DMS53 treated with DMSO at 0.1 percent for 48 hours (cell line): ENCODE results near the gene ABLIM3.
A peak's percentile ranks its signal among the peaks of the same experiment; 100 is the strongest.

ENCODE experiments used
- DNase-seq: peaks from one replicate; lab custom pipeline; 2025; ENCODE audit not compliant: unreplicated experiment; lab: John Stamatoyannopoulos, UW

The ABLIM3 gene

DNA sequence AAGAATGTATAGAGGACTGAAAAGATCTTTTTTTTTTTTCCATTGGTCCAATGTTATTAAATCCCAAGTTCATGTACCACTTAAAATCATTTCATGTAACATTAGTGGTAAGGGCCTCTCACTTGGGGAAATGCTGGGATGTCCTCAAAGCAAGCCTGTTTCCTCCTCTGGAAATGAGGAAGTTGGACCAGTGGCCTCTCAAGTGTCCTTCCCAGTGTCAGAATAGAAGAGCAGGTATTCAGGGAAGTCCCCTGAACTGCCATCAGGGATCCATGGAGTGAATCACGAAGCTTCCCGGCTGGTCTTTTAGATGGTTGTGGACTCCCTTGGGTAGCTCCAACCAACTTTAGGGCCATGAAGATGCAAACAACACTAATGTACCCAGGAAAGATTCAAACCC lies 75.2 kb downstream of the ABLIM3 start:
- no peak for DNase-seq

DNA sequence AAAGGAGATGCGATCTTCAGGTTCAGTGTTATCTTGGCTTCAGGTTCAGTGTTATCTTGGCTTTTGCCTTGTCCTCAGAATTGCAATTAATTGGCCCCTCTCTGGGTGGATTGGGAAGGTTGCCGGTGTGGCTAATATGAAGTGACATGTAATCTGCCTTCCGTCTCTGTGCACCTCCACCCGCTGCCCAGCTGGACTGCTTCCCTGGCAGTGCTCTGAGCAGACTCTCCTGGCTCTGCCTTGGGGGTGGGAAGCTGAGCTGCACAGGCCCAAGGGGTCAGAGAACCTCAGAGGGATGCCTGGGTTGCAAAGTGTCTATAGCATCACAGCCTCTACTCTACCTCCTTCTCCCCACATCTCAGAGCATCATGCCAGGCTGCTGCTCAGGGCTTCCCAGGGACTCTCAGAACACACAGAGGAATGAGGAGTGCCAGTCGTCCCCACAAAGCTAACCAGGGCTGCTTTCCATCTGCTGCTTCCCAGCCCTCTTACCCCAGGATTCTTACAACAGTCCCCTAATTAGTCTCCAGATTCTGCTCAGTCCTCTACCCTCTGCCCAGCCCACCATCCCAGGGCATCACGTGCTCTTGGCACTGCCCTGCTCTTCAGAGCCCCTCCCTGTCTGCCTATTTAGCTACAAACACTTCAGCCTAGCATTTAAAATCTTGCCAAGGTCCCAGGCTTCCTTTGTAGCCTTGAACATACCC lies 76.0 kb downstream of the ABLIM3 start:
- no peak for DNase-seq

- no peak for DNase-seq
Measured at GRCh38 chr5:149217803-149218155, 76.5 kb downstream of the ABLIM3 start.

- no peak for DNase-seq
Measured at GRCh38 chr5:149219584-149219983, 78.3 kb downstream of the ABLIM3 start.

- DNase-seq = no peak
Measured at GRCh38 chr5:149220750-149221149, 79.5 kb downstream of the ABLIM3 start.

- DNase-seq = no peak
Measured at GRCh38 chr5:149221326-149221725, 80.0 kb downstream of the ABLIM3 start.

DNA sequence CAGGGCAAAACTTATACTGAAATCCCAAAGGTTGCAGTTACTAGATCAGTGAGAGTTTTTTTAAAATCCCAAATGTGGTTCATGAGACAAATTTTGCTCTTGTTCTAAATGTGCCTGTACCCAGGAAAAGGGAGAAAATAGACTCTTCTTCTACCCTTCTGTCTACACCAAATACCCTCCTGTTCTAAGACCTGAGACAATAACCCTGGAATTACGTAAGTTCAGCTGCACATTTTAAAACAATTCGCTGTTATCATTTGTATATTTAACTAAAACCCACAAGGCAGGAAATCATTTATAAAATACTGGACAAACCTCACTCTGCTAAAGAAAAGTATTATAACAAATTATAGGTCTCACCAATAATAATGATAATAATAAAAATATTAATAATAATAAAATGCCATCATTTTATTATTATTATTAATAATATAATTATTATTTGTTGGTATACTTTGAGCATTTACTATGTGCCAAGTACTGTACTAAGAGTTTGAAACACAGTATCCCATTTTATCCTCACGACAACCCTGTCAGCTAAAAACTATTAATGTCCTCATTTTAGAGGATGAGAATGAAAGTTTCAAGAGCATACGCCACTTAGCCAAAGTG lies 80.5 kb downstream of the ABLIM3 start:
- no peak for DNase-seq

DNA sequence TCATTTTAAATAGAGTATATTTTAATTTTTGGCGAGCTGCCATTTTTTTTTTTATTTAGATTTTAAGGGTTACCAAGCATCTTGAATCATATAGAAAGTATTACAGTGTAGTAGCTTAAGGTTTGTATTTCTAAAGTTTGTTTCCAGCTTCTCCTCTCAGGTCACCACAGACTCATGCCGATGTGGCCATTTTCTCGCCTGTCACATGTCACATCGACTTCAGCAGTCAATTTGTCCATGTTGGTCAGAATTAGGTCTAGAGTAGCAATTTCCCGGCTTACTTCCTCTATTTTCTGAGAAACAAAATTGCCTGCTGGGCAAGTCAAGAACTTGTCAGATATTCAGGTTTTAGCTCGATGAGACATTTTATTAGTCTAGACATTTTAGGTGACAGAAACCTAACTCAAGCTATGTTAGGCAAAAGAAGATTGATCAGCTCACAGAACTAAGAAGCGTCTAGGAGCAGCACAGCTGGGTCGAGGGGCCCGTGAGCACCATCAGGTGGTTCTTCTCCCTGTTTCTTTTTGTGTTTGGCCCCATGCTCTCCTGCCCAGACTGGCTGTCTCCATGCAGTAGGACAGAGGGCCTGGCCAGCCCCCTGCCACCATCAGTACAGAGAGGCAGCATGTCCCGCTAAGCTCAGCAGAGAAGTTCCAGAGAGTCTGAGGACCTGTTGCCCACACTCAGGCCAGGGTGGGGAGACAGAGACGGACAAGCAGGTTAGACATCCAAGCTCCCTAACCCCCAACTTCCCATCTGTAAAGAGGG lies 82.0 kb downstream of the ABLIM3 start:
- no peak for DNase-seq

DNA sequence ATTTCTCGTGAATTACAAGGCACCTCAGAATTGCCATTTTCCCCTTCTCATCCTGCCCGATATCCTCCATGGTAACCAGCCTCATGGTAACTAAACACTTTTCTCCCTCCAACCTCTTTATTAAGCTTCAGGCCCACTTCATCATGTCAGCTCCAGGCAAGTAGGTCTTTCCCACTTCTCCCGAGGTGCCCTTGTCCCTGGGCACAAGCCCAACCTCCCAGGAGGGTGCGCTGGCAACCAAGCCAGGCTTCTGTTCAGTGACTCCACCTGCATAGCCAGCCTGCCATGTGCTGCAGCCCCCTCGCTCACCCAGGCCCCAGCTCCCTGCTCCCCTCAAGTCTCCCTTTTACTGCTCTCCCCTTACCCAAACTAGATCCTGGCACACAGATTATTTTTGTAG lies 83.0 kb downstream of the ABLIM3 start:
- no peak for DNase-seq

DNA sequence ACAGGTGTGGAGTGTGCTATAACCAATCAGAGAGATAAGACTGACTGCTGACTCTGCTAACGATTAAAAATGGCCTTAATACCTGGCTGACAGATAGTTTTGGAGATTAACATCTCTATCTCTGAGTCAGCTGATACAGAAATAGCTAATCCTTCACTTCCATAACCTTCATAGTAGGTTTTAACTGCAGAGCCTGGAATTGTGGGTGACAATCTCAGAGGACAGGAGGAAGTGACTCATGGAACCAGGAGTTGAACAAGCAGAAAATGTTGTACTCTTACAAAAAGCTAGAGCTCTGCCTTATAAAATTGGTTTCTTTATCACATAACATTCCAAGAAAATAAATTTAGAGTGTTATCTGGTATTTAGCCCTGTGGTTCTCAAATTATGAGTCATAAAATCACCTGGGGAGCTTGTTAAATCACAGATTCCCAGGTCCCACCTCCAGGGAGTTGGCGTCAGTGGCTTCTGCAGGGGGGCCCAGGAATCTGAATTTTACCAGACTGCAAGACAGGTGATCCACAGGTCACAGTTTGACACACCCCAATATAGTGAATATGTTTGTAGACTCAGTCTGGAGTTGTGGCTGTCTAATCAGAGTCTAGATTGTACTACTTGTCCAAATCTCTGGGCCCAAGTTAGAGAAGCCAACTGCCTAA lies 86.0 kb downstream of the ABLIM3 start:
- DNase-seq = peak; percentile 7

- peak; percentile 43 for DNase-seq
Measured at GRCh38 chr5:149228618-149229297, 87.5 kb downstream of the ABLIM3 start.

DNA sequence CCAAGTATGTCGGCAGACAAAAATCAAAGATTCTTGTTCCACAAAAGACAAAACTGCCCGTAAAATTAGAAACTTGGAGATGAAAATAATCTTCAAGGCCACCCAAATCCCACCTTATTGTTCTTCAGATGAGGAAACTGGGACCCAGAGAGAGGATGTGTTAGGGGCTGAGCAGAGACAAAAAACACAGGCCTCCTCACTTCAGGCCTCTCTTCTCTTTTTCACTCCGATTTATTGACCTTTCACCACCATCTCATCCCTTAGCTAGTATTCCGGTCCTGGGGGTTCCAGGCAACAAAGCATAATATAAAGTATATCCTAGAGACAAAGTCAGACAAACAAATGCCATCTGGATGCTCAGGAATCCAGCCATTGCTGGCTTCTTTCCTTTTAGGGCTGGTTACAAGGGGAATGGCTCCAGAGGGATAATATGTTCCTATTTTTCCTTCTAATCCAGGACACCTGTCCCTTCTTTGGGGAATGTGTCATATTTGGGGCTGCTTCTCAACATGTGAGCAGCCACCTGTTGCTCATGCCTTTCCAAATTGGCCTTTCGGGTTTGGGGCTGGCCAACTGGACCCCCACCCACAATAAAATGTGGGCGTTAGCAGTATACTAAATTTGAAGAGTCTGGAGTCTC lies 88.1 kb downstream of the ABLIM3 start:
- DNase-seq = no peak

DNA sequence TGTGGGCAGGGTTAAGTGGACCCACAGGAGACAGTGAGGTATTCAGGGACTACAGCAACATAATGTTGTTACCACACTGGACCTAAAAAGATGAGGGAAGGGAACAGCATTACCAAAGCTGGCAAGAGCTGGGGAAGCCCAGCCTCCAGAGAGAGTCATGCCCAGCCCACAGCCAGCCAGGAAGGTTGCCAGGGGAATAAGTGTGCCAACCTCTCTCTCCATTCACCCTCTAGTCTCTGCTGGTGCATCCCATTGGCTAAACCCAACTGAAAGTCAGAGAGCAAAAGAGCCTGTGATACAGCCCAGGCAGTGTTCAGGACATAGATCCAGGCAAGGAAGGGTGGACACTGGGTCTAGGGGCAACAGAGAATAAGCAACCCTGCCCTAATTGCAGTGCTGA lies 94.5 kb downstream of the ABLIM3 start:
- DNase-seq = no peak

- no peak for DNase-seq
Measured at GRCh38 chr5:149237662-149238061, 96.4 kb downstream of the ABLIM3 start.

DNA sequence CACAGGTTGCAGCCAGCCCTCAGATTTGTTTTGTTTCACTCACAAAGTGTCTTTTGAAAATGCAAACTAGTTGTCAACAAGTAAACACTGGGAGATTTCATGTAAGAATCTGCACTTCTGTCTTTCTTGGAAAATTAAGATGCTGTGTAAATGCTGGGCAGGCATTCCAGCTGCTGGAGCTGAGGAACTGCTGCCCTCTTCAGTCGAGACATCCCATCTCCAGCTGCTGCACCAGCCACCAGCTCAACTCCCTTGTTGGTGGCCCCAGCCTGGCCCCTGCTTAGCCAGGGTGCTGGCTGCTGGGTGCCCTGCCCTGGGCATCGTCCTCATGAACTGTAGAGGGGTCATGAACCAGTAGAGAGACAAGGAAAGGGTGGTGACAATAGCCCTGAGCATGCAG lies 97.2 kb downstream of the ABLIM3 start:
- DNase-seq = no peak

- no peak for DNase-seq
Measured at GRCh38 chr5:149239917-149240316, 98.6 kb downstream of the ABLIM3 start.

DNA sequence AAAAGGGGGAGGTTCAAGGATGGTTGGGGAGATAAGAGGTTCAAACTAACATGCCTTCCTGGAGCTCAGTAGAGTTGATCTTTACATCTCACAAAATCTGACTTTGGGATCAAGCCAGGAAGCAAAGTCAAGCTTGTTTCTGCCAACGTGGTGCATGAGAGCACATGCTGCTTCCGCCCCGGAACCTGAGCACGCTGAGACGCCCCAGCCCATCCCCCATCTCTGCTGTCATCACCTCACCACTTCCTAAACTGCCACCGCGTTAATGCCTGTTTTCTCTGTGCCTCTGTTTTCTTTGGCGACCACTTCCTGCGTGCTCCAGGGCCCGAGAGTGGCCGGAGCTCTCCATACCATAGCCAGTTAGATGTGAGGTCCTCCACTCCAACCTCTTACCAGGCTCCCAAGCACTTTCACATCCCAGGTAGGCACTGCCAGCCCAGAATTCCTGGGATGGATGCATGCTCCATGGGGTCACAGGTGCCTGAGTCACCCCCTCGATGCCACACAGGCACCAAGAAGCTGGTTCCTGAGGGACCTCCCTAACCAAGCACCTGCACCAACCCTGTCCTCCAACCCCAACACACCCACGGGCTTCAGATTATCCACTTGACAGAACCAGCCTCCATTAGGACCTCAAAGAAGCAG lies 99.2 kb downstream of the ABLIM3 start:
- no peak for DNase-seq

- DNase-seq = no peak
Measured at GRCh38 chr5:149242339-149242738, 101.0 kb downstream of the ABLIM3 start.

DNA sequence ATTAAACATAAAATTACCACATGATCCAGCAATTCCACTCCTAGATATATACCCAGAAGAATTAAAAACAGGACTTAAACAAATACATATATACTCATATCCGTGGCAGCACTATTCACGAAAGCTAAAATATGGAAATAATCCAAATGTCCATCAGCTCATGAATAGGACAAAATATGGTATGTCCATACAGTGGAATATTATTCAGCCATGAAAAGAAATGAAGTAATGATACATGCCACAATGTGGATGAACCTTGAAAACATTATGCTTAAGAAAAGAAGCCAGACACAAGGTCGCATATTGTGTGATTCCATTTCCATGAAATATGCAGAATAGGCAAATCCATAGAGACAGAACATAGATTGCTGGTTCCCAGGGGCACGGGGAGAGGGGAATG lies 105.6 kb downstream of the ABLIM3 start:
- no peak for DNase-seq

GRCh38 chr5:149247726-149248125 lies 106.4 kb downstream of the ABLIM3 start:
- DNase-seq = no peak
